Neuronal stem cell (in vitro differentiated cells): ENCODE results near the gene SCIMP.
A peak's percentile ranks its signal among the peaks of the same experiment; 100 is the strongest.
"Not testable (repeated sequence)": the region's sequence is repeated elsewhere in the genome, so short reads cannot be mapped to it uniquely, and the experiment has no call there.

Experiments
- DNase-seq: peaks from one replicate; pipeline ENCODE4 v3.0.0-alpha.2; 2013; ENCODE audit warnings: low spot score
- H2AFZ ChIP-seq: one replicate; pipeline ENCODE4 v1.6.1; 2013; ENCODE audit warnings: mild to moderate bottlenecking, low read length, inconsistent platforms
- H2AK5ac ChIP-seq: 2 replicates; pipeline ENCODE4 v1.6.1; 2013; ENCODE audit warnings: low read depth, mild to moderate bottlenecking, inconsistent platforms, low read length, moderate library complexity, mixed read lengths
- H2BK120ac ChIP-seq: 2 replicates; pipeline ENCODE4 v1.6.1; 2013; ENCODE audit warnings: low read depth, mild to moderate bottlenecking, inconsistent platforms, low read length, moderate library complexity, mixed read lengths
- H2BK12ac ChIP-seq: one replicate; pipeline ENCODE4 v1.6.1; 2013; ENCODE audit warnings: low read length, inconsistent platforms
- H2BK15ac ChIP-seq: 2 replicates; pipeline ENCODE4 v1.6.1; 2013; ENCODE audit warnings: mild to moderate bottlenecking, low read length, inconsistent platforms, mixed read lengths
- H2BK5ac ChIP-seq: one replicate; pipeline ENCODE4 v1.6.1; 2013; ENCODE audit warnings: inconsistent platforms, mild to moderate bottlenecking, low read length, moderate library complexity
- H3K14ac ChIP-seq: one replicate; pipeline ENCODE4 v1.6.1; 2013; ENCODE audit warnings: low read length, inconsistent platforms
- H3K18ac ChIP-seq: 2 replicates; pipeline ENCODE4 v1.6.1; 2013; ENCODE audit warnings: low read length, inconsistent platforms
- H3K23ac ChIP-seq: 2 replicates; pipeline ENCODE4 v1.6.1; 2013; ENCODE audit warnings: low read depth, mild to moderate bottlenecking, mixed read lengths, low read length, inconsistent platforms; ENCODE audit not compliant: poor library complexity
- H3K27ac ChIP-seq: replicated peaks from 3 replicates; pipeline ENCODE4 v1.5.1; 2013; ENCODE audit warnings: low read length, inconsistent platforms
- H3K27me3 ChIP-seq, 3 experiments: 2 replicates each; pipeline ENCODE4 v1.6.1; 2013; ENCODE audit warnings: low read length in 3 of 3, mild to moderate bottlenecking in 2 of 3, inconsistent platforms in 1 of 3, low read depth in 1 of 3, mixed read lengths in 1 of 3, moderate library complexity in 1 of 3; ENCODE audit not compliant: control insufficient read depth in 3 of 3, insufficient read depth in 3 of 3
- H3K36me3 ChIP-seq, 2 donors: replicated peaks in 1 of 2; 2 replicates each; pipeline ENCODE4 v1.6.1; 2013; ENCODE audit warnings: low read length in 2 of 2; ENCODE audit not compliant: control insufficient read depth in 2 of 2, insufficient read depth in 2 of 2
- H3K4ac ChIP-seq: 2 replicates; pipeline ENCODE4 v1.6.1; 2013; ENCODE audit warnings: inconsistent platforms, mild to moderate bottlenecking, low read length, moderate library complexity
- H3K4me1 ChIP-seq, 2 donors: 1 replicate in 1 of 2; 2 replicates in 1 of 2; pipeline ENCODE4 v1.6.1; 2013; ENCODE audit warnings: low read length in 2 of 2, low read depth in 1 of 2; ENCODE audit not compliant: control insufficient read depth in 2 of 2, insufficient read depth in 1 of 2
- H3K4me2 ChIP-seq: one replicate; pipeline ENCODE4 v1.6.1; 2013; ENCODE audit warnings: mild to moderate bottlenecking, low read length, inconsistent platforms; ENCODE audit not compliant: insufficient read depth, poor library complexity, severe bottlenecking
- H3K4me3 ChIP-seq, 2 donors: 2 replicates each; pipeline ENCODE4 v1.5.1; 2013; ENCODE audit warnings: low read length in 2 of 2, mild to moderate bottlenecking in 2 of 2, inconsistent platforms in 1 of 2, moderate library complexity in 1 of 2
- H3K79me1 ChIP-seq: one replicate; pipeline ENCODE4 v1.6.1; 2013; ENCODE audit warnings: low read depth, mild to moderate bottlenecking, inconsistent platforms, low read length, moderate library complexity
- H3K9ac ChIP-seq: one replicate; pipeline ENCODE4 v1.6.1; 2013; ENCODE audit warnings: mild to moderate bottlenecking, low read depth, low read length, inconsistent platforms; ENCODE audit not compliant: poor library complexity
- H3K9me3 ChIP-seq, 2 donors: replicated peaks in 1 of 2; 2 replicates each; pipeline versions ENCODE3 to v1.6.1; 2013; ENCODE audit warnings: low read length in 2 of 2, mild to moderate bottlenecking in 2 of 2, inconsistent platforms in 1 of 2, low read depth in 1 of 2, mixed read lengths in 1 of 2, moderate library complexity in 1 of 2; ENCODE audit not compliant: control insufficient read depth in 2 of 2, insufficient read depth in 1 of 2
- H4K8ac ChIP-seq: one replicate; pipeline ENCODE4 v1.6.1; 2013; ENCODE audit warnings: low read depth, mild to moderate bottlenecking, inconsistent platforms, low read length, moderate library complexity
- H4K91ac ChIP-seq: one replicate; pipeline ENCODE4 v1.6.1; 2013; ENCODE audit warnings: low read length, low read depth, mild to moderate bottlenecking, inconsistent platforms; ENCODE audit not compliant: poor library complexity
- WGBS, 2 donors: extraction: QIAGEN DNeasy Blood & Tissue Kit; methylation state at CpG; one replicate each; pipeline ENCODE4 v1.1.7; 2013; ENCODE audit warnings: missing lambda C conversion rate in 2 of 2, mixed read lengths in 1 of 2; ENCODE audit not compliant: insufficient read length in 2 of 2, insufficient replicate concordance in 1 of 2; ENCODE audit errors: extremely low coverage in 2 of 2; 5-methylcytosine and 5-hydroxymethylcytosine counted together

The SCIMP gene

DNA sequence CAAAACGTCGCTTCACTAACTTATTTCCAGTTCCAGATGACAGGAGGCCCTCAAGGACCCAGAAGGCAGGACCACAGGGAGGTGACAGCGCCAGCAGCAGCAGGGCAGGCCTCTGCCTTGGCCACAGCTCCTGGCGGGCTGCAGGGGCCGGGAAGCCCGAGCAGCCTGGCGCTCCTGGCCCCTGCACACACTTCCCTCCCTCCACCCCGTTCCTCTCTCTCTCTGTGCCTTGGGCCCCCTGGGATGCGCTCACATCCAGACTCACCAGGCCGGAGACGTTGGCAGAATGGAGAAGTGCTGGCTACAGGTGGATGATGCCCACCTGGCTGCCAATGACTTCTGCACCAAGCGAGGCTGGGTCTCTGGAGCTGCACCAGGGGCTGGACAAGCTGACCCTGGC lies 55.7 kb downstream of the SCIMP start:
- Histone ChIP-seq H3K9me3 (peaks cover 39 to 92% of the 10 kb centered on the region in 2 donors), H2BK5ac (no peak overlapping the region), H3K14ac (no peak overlapping the region), H4K8ac (no peak overlapping the region), H4K91ac (no peak overlapping the region), H3K4ac (no peak overlapping the region), H2BK15ac (no peak overlapping the region), H3K36me3 (peaks cover 26 to 57% of the 10 kb centered on the region in 2 donors), H2BK120ac (no peak overlapping the region), H2AK5ac (no peak overlapping the region), H2BK12ac (no peak overlapping the region), H3K23ac (no peak overlapping the region), H3K4me3 (no peak overlapping the region), H3K9ac (no peak overlapping the region), H3K27ac (no peak overlapping the region), H3K4me1 (no peaks in the 10 kb centered on the region), H3K79me1 (peaks cover 3% of the 10 kb centered on the region), H2AFZ (no peak overlapping the region), H3K4me2 (no peak overlapping the region), H3K27me3 (no peaks in the 10 kb centered on the region), H3K18ac (peak overlapping the region; percentile 22)
- no peak for DNase-seq
- no CpG with 5 or more reads among the region's 12 CpGs for WGBS, 2 donors

DNA sequence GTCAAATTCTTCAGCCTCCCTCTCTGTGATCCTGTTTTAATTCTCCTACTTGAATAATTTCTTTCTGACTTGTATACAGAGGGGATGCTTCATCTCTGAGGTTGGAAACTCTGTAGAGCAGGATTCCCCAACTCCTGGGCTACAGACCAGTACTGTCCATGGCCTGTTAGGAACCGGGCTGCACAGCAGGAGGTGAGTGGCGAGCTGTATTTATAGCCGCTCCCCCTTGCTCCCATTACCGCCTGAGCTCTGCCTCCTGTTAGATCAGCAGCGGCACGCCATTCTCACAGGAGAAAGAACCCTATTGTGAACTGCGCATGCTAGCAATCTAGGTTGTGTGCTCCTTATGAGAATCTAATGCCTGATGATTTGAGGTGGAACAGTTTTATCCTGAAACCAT lies 59.6 kb downstream of the SCIMP start:
- H3K23ac ChIP-seq, H3K27me3 ChIP-seq, H3K14ac ChIP-seq, H2AK5ac ChIP-seq, H3K27ac ChIP-seq, H2AFZ ChIP-seq, H3K9ac ChIP-seq, H2BK120ac ChIP-seq, H3K4ac ChIP-seq, H3K4me3 ChIP-seq, H3K4me1 ChIP-seq, H2BK15ac ChIP-seq, DNase-seq, H2BK5ac ChIP-seq, H4K91ac ChIP-seq, H3K18ac ChIP-seq, H4K8ac ChIP-seq, H3K4me2 ChIP-seq, H2BK12ac ChIP-seq, H3K79me1 ChIP-seq: not testable (repeated sequence)
- H3K9me3 ChIP-seq: peaks cover 10 to 54% of the 10 kb centered on the region in 2 donors
- no CpG with 5 or more reads among the region's 7 CpGs for WGBS, 2 donors
- H3K36me3 ChIP-seq: peaks cover 9 to 41% of the 10 kb centered on the region in 2 donors

DNA sequence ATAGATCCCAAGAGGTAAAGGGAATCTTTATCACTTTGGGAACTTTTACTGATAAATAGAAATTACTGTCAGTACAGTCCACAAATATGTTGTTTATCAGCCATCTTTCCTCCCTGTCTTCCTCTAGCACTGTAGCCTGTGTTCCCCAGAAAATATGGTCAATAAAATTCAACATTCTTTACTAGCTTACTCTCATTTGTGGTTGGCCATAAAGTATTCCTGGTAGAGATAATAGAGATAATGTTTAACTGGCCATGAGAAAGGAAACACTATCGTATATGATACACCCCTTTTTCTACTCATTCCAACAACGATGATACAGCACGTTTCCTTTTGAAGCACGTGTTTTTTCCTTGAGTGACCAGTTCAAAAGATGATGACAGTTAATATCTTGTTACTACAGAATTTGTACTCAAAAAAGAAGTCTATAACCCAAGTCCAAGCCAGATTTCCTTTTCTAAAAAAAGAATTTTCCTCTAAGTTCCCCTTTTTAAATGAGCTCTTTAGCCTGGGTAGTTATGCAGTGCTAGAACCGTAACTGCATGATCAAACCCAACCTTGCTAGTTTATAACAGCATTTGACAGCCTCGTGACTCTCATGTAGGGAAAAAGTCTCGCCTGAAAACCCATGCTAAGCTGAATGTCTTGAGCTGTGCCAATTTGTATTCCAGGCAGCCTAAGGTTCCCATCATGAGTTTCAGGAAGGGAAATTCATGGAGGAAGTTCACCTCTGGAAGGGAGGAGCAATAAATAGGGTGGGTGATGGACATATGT lies 68.7 kb downstream of the SCIMP start:
- H2BK15ac ChIP-seq, H3K9ac ChIP-seq, H3K4ac ChIP-seq, H2BK120ac ChIP-seq, H2AFZ ChIP-seq, H3K9me3 ChIP-seq, H2BK12ac ChIP-seq, H3K4me2 ChIP-seq, H3K27me3 ChIP-seq, H3K4me1 ChIP-seq, DNase-seq, H3K23ac ChIP-seq, H2BK5ac ChIP-seq, H3K79me1 ChIP-seq, H3K18ac ChIP-seq, H3K36me3 ChIP-seq, H3K4me3 ChIP-seq, H2AK5ac ChIP-seq, H3K27ac ChIP-seq, H4K91ac ChIP-seq, H3K14ac ChIP-seq: not testable (repeated sequence)
- no CpG with 5 or more reads among the region's 7 CpGs for WGBS, 2 donors
- peak overlapping the region; percentile 65 for H4K8ac ChIP-seq

GRCh38 chr17:5164436-5164835 lies 70.2 kb downstream of the SCIMP start:
- H2BK15ac ChIP-seq: no peak overlapping the region
- WGBS, 2 donors: no CpG with 5 or more reads among the region's 6 CpGs

More at GRCh38 chr17:5164436-5164835, 70.2 kb downstream of the SCIMP start:
- Histone ChIP-seq H3K9me3 (no peaks in the 10 kb centered on the region), H3K9ac (no peak overlapping the region), H2BK120ac (no peak overlapping the region), H3K23ac (no peak overlapping the region), H3K4me2 (no peak overlapping the region), H3K4me3 (no peak overlapping the region), H3K36me3 (no peaks in the 10 kb centered on the region), H3K18ac (no peak overlapping the region), H4K91ac (no peak overlapping the region), H3K27ac (no peak overlapping the region), H4K8ac (no peak overlapping the region), H2AFZ (no peak overlapping the region), H3K27me3 (no peaks in the 10 kb centered on the region), H2BK5ac (no peak overlapping the region), H3K4ac (no peak overlapping the region), H2BK12ac (no peak overlapping the region), H2AK5ac (no peak overlapping the region), H3K14ac (no peak overlapping the region), H3K79me1 (no peaks in the 10 kb centered on the region), H3K4me1 (no peaks in the 10 kb centered on the region)
- no peak for DNase-seq
